ENCODE measurements around the gene NFATC2.

The NFATC2 gene

DNA sequence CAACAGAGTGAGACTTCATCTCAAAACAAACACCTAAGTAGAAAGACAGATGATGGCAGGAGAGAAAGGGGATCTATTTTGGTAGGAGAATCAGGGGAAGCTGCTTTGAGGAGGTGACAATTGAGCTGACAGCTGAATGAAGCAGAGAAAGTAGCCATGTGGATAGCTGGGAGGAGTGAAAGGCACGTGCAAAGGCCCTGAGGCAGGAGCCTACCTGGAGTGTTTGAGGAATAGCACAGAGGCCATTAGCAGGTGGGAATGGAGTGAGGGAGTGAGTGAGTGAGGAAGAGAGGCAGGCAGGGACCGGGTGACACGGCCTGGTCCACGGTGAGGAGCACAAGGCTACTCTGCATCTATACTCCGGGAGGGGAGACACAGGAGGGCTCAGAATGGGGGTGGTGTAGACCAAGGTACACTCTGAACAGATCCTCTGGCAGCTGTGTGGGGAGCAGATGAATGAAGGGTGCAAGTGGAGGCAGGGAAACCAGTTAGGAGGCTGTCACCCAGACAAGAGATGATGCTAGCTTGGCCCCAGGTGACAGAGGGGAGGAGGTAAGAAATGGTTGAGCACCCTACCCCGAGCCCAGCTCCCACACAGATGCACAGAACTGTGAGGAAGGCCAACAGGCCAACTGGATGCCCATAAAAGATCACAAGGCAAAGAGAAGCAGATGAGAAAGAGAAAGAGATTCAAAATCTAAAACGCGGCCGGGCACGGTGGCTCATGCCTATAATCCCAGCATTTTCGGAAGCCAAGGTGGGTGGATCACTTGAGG, 43.6 kb downstream of the NFATC2 start:
- no peak for DNase-seq (ENCODE audit: low read depth, low spot score)
- TF ChIP-seq, protein P1, sequence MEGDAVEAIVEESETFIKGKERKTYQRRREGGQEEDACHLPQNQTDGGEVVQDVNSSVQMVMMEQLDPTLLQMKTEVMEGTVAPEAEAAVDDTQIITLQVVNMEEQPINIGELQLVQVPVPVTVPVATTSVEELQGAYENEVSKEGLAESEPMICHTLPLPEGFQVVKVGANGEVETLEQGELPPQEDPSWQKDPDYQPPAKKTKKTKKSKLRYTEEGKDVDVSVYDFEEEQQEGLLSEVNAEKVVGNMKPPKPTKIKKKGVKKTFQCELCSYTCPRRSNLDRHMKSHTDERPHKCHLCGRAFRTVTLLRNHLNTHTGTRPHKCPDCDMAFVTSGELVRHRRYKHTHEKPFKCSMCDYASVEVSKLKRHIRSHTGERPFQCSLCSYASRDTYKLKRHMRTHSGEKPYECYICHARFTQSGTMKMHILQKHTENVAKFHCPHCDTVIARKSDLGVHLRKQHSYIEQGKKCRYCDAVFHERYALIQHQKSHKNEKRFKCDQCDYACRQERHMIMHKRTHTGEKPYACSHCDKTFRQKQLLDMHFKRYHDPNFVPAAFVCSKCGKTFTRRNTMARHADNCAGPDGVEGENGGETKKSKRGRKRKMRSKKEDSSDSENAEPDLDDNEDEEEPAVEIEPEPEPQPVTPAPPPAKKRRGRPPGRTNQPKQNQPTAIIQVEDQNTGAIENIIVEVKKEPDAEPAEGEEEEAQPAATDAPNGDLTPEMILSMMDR (IDR thresholded peaks at IDR 0.05; ENCODE audit: insufficient read depth, low read length, missing control alignments), result no peak
- POLR2A ChIA-PET, result no interaction called here
- CTCF ChIA-PET, result interaction anchor here (1.1 to 1.2 kb wide), 2 partner anchors 15 to 127 kb away, joined by 3 read pairs; no protein-coding TSS in a partner anchor
- H3K4me3 ChIP-seq (ENCODE audit: low read depth, low read length), result no peak overlapping the region

DNA sequence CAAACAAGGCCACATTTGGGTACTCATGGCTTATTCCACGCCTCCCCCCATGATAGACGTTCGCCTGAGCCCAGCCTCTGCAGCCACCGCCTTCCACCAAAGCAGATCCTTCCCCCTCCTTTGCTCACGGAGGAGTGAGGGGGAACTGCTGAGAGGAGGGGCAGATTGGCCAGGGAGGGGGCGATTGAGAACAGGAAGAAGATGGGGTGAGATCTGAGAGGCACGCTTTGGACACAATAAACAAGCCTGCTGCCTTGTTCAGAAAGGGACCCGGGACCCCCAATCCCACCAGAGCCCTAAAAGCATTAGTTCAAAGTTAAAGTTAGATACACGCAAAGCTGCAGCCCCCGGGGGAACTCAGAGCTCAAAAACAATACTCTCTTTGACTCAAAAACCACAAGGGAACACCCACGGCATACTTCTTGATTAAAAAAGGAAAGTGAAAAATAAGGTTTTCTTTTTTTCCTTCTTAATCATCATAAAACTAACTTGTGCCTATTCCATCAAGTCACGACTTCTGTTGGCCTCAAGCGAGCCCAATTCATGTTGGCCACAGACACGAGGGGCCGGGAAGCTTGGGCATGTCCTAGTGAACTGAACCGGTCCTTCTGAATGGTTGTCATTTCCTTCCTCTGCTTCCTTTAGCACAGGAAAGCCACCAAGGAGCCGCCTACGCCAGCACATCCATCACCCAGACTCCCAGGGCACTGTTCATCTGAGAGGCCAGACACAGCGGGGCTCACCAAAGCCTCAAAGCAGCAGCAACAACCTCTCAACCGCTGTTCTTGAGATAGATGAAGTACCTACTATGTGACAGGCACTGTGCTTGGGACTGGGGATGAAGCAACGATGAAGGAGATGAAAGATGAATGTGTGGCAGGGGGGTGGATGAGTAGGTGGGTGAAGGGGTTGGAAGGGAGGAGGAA, 44.7 kb downstream of the NFATC2 start:
- ChIA-PET POLR2A (no interaction called here), CTCF (interaction anchor here (1.1 kb wide), 1 partner anchor 126 kb away, joined by 3 read pairs; no protein-coding TSS in a partner anchor)
- no peak for DNase-seq (ENCODE audit: low read depth, low spot score)
- TF ChIP-seq, protein P1 (IDR thresholded peaks at IDR 0.05; ENCODE audit: insufficient read depth, low read length, missing control alignments), result no peak
- H3K4me3 ChIP-seq (ENCODE audit: low read depth, low read length), result no peak overlapping the region

DNA sequence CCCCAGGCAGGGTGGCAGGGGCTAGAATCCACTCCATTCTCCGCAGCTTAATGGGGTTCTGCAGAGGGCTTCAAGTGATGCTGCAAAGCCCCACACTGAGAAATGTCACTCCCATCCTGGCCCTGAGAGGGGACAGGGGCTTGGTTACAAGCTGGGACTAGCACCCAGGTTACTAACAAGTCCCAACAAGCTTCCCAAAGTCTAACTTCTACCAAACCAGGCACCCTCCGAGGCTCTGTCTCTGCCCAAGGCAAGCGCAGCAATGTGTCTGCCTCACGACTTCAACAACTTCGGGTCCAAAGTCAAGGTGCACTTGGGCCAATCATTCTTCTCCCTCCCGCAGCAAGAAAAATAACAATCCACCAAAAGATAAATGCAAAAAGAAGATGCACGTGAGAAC, 45.6 kb downstream of the NFATC2 start:
- ChIA-PET CTCF (no interaction called here), POLR2A (no interaction called here)
- TF ChIP-seq, protein P1 (IDR thresholded peaks at IDR 0.05; ENCODE audit: insufficient read depth, low read length, missing control alignments), result no peak
- no peak for DNase-seq (ENCODE audit: low read depth, low spot score)
- no peak overlapping the region for H3K4me3 ChIP-seq (ENCODE audit: low read depth, low read length)

DNA sequence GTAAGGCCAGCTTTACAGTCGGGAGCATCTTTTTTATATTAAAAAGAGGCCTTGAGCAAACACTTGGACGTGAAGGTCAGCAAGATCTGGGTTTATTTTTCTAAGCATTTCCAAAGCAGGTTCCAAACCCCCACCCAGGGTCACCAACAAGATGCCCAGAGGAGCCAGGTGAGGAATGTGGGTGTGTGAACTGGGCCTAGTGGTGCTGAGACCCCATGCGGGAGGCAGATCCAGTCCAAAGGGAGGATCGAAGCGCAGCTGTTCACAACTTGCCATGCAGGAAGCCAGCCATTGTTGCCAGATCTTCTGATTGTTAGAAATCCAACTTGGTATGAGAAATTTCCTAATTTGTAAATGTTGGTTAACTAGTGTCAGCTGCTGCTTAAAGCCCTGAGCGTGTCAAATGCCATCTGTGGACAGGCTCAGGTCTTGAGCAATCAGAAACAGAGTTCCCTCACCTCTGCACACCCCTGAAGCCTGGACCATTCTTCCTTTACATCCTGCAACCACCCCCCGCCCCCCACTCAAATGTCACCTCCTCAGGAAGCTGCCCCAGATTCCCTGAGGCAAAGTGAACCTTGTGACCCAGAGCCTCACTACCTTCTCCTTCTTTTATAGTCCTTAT, 46.5 kb downstream of the NFATC2 start:
- POLR2A ChIA-PET, result no interaction called here

DNA sequence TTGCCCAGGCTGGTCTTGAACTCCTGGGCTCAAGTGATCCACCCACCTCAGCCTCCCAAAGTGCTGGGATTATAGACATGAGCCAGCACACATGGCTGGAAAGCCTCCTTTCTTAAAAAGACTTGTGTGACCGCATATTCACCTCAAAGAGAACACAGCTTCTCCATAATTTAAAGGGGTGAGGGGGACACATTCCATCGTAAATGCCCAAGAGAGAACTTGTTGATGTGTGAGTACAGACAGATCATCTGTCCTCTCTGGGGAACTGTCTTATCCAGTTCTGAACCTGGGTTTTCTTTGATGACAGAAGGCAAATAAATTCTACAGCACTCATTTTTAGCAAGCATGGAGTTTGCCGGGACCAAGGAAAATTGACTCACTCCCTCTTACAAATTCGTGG, 47.2 kb downstream of the NFATC2 start:
- ChIA-PET CTCF (no interaction called here), POLR2A (no interaction called here)
- TF ChIP-seq, protein P1 (IDR thresholded peaks at IDR 0.05; ENCODE audit: insufficient read depth, low read length, missing control alignments), result no peak
- no peak for DNase-seq (ENCODE audit: low read depth, low spot score)
- no peak overlapping the region for H3K4me3 ChIP-seq (ENCODE audit: low read depth, low read length)

More for the DNA sequence above, 46.5 kb downstream of the NFATC2 start:
- CTCF ChIA-PET, result no interaction called here
- H3K4me3 ChIP-seq (ENCODE audit: low read depth, low read length), result no peak overlapping the region
- TF ChIP-seq, protein P1 (IDR thresholded peaks at IDR 0.05; ENCODE audit: insufficient read depth, low read length, missing control alignments), result no peak
- DNase-seq (ENCODE audit: low read depth, low spot score), result no peak
